HG03060 (cell line): ENCODE results near the gene DES.
A peak's percentile ranks its signal among the peaks of the same experiment; 100 is the strongest.

Experiments
- ATAC-seq: cut with Tn5 transposase; IDR thresholded peaks from one replicate; pipeline ENCODE4 v1.9.1; 2021; ENCODE audit warnings: low read depth, moderate number of reproducible peaks; ENCODE audit not compliant: unreplicated experiment

The DES gene

DNA sequence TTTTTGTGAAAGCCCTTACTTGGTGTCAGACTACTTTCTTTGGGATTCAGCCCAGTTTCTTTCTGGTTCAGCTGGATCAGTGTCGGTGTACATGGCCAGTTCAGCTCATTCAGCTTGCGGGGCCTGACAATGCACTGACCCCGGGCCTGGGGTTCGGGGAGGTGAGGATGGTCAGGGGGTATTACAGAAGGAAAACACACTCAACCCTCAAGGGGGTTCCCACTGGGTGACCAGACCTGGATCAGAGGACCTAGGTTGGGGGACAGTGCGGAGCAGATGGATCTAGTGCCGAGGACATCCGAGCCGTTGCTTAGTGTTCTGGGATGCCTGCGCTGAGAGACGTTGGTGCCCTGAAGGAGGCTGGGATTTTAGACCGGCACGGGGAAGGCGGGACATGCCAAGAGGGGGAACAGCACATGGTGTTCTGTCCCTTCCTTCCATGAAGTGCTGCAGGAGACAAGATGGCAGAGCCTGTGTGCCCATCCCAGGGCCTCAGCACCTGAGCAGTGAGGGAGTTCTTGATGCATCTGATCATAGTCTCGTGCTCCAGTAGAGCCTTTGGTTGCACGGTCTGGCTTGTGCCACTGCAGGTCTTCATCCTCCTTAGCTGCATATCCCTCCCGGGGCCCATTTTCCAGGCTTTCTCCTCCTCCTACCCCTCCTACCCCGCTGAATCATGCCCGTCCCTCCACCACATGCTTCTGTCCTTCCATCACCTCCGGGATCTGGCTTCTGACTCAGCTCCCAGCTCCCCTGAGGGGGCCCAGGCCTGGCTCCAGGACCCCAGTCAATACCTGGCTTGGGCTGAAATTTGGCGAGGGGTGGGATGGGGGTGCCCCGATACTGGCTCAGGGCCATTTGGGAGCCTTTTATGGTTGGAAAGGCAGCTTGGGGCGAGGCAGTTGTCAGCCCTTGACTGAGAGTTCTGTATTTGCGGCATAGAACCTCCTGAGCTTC lies 34.5 kb downstream of the DES start:
- ATAC-seq, result no peak

- no peak for ATAC-seq
Measured at GRCh38 chr2:219453671-219454590, 35.8 kb downstream of the DES start.

GRCh38 chr2:219455581-219455980 lies 37.4 kb downstream of the DES start:
- ATAC-seq, result no peak

DNA sequence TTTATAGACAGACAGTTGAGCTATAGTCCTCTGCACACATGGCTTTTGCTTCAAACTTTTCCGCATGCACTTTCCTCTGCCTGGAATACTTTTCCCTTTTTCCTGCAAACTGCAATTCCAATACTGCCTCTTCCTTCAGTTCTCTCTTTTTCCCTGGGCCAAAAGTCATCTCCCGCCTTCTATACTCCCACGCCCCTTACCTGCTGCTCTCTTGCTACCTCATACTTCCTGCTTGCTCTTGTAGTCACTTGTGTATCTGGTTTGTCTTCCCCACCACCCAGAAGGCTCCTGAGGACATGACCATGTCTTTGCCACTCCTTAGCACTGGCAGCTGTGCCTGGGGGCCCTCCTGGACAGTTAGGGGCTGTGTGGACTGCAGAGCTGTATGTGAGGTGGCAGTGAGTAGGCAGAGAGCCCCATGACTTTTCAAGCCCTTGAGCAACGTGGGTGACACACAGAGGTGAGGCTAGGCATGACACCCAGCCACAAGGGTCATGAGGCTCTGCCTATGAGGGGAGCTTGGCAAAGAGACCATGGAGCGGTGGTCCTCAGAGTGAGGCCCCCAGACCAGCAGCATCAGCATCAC lies 39.7 kb downstream of the DES start:
- no peak for ATAC-seq

DNA sequence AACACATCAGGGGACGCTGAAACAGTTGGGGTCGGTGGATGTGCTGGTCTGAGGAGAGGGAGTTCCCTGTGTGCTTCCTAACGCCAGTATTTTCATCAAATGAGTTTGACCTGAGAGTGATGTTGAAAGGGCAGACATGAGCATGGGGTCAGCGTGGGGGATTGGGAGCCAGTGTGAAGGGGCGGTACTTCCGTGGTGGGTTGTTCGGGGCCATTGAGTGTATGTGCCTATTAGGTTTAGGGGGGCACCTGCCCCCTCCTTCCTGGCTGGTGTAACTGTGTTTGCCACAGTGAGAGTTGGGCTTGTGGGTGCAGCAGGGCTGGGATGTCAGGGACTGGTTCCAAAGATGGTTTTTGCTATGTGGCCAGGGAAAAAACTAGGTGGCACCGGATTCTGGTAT lies 40.8 kb downstream of the DES start:
- ATAC-seq, result no peak

DNA sequence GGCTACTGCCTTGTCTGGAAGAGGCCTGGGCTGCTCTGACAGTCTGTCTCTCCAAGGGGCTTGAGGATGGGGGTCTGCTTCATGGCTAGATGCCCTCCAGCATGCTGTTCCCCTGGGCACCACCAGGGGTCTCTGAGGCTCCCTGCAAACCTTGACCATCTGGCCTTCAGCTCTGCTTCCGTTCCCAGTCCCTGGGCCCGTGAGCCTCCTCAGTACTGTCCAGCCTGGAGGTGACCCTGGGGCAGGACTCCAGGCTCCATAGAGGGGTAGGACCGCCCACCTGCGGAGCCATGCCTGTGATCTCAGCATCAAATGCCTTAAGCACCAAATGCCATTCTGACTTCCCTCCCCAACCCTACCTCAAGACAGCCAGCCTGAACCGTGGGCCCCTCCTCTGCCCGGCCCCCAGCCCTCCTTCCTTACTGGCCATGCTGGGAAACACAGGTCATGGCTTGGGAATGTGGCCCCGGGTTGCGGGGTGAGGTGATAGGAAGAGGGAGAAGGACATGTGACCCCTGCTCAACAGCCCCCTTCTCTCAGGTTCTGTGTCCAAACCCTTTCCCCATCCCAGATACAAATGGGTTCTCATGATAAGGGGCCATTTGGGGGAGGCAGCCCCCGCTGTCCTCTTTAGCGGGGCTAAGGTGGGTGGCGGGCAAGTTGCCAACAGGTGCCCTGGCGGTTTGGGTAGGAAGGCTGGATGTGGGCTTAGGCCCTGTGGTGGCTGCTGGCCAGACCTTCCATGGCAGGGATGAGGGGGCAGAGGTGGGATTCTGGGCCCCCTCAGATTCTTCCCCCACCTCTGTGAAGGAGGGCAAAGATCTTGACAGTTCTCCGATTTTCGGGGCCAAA lies 41.5 kb downstream of the DES start:
- ATAC-seq, result peak; percentile 47

DNA sequence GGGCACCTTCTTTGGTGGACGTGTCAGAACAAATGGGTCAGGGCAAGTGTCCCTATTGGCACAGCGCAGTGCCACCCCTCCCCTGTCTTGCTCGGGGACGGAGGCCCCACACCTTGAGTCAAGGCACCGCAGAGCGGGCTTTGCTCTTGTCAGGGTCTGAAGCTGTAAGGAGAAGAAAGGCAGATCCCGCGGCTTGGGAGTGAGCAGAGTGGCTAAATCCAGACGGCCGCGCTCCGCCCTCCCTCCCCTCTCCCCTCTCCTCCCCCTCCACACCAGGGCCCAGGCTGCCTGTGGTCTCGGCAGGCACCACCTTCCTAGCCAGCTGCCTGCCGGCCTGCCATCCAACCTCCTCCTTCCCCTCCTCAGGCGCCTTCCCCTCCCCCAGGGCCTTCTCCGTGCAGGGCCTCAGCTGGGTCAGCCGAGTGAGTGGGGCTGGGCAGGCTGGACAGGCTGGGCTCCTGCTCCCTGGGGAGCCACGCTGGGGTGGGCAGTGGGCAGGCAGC lies 42.3 kb downstream of the DES start:
- no peak for ATAC-seq

DNA sequence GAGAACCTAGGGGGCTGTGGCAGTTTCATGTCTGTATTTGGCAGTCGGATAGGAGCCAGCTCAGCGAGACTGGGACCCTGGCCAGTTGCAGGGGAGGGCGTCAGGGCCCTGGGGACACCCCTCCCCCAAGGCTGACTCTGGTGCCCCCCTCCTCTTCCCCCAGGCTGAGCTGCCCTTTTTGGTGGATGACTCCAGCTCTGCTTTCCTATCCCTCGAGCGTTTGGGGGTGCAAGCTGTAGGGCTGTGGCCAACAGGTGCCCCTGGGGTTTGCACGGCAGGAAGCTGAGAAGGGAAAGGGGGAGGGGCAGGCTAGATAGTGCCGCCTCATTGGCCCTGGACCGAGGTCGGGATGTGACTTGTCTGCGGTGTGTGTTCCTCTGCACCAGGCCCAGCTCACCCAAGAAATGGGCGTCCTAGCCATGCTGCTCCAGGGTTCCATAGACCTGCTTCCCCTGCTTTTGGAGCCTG lies 42.9 kb downstream of the DES start:
- no peak for ATAC-seq

GRCh38 chr2:219461669-219462068 lies 43.5 kb downstream of the DES start:
- no peak for ATAC-seq

- ATAC-seq, result no peak
Measured at GRCh38 chr2:219462349-219462748, 44.2 kb downstream of the DES start.

GRCh38 chr2:219464286-219465032 lies 46.3 kb downstream of the DES start:
- no peak for ATAC-seq

GRCh38 chr2:219465659-219466561 lies 47.7 kb downstream of the DES start:
- ATAC-seq, result no peak

DNA sequence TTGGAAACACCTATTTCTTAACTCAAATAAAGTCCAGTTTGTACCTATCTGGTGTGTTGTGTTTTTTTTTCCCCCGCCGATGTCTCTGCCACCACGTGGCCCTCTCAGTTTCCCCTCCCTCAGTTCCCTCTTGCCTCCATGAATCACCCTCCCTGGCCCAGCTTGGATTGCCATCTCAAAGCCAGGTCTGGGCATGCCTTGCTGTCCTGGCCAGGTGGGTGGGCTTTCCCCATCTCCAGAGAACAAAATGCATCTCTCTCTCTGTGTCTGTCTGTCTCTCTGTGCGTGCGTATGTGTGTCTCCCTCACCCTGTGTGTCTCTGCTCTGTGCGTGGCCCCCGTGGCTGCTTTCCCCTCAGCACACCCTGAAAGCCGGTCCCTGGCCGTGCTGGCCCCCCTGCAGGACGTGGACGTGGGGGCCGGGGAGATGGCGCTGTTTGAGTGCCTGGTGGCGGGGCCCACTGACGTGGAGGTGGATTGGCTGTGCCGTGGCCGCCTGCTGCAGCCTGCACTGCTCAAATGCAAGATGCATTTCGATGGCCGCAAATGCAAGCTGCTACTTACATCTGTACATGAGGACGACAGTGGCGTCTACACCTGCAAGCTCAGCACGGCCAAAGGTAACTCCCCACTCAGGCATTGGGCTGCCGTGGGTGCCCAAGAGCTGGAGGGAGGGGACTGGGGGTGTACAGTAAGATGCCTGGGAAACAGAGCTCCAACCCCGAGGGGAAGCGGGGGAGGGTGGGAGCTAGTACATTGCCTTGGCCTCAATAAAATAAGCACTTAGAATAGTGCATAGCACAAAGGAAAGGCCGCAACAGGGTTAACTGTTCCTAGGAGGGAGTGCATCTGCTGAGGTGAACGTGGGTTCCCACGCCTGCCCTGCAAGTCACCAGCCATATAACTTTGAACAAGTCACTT lies 48.9 kb downstream of the DES start:
- no peak for ATAC-seq

DNA sequence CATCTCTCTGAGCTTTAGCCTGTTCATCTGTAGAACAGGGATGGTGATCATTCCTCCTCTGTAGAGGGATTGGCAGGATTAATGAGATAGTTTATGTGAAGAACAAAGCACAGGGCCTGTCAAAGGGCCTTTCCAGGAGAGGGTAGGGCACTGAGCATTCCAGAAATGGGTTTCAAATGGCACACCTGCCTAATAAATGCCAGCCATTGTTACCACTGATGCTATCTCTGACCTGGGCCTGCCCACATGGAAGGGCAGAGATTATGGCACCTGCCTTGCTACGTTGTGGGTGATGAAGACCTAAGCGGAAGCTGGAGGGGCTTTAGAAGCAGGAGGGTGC lies 49.5 kb downstream of the DES start:
- no peak for ATAC-seq

DNA sequence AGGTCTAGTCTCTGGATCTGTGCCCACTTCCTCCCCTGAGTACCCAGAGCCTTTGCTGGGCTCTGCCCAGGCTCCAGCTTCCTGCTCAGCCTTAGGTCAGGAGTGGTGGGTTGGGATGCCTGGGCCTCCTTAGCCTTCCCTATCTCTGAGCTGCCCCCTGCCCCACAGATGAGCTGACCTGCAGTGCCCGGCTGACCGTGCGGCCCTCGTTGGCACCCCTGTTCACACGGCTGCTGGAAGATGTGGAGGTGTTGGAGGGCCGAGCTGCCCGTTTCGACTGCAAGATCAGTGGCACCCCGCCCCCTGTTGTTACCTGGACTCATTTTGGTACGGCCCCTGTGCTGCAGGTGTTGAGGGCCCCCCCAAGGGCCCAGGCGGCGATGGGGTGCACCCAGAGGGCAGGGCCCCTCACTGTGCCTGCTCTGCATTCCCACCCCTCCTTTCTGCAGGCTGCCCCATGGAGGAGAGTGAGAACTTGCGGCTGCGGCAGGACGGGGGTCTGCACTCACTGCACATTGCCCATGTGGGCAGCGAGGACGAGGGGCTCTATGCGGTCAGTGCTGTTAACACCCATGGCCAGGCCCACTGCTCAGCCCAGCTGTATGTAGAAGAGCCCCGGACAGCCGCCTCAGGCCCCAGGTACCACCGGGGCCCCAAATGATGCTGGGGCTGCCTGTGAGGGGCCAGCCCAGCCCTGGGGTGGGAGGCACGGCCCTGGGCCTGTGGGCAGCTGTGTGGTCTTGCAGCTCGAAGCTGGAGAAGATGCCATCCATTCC lies 50.4 kb downstream of the DES start:
- no peak for ATAC-seq

- ATAC-seq, result no peak
Measured at GRCh38 chr2:219469186-219469724, 51.1 kb downstream of the DES start.
